IPS DF 6.9 (cell line): ENCODE results near the gene CDC42SE2.
A peak's percentile ranks its signal among the peaks of the same experiment; 100 is the strongest.
"Not testable (repeated sequence)": the region's sequence is repeated elsewhere in the genome, so short reads cannot be mapped to it uniquely, and the experiment has no call there.

Source experiments
- DNase-seq: peaks from one replicate; pipeline ENCODE4 v3.0.0-alpha.2; 2013; ENCODE audit warnings: low read depth, low spot score
- H3K27ac ChIP-seq: one replicate; pipeline ENCODE4 v1.5.1; 2013; ENCODE audit warnings: low read length, control low read depth
- H3K27me3 ChIP-seq: 2 replicates; pipeline ENCODE4 v1.6.1; 2013; ENCODE audit warnings: mild to moderate bottlenecking, low read length; ENCODE audit not compliant: control insufficient read depth, insufficient read depth
- H3K36me3 ChIP-seq: 2 replicates; pipeline ENCODE4 v1.6.1; 2013; ENCODE audit warnings: low read length; ENCODE audit not compliant: control insufficient read depth, insufficient read depth
- H3K4me1 ChIP-seq: 2 replicates; pipeline ENCODE4 v1.6.1; 2013; ENCODE audit warnings: low read length; ENCODE audit not compliant: control insufficient read depth, insufficient read depth
- H3K4me3 ChIP-seq: 2 replicates; pipeline ENCODE4 v1.5.1; 2013; ENCODE audit warnings: mild to moderate bottlenecking, low read length
- H3K9me3 ChIP-seq: 2 replicates; pipeline ENCODE4 v1.6.1; 2013; ENCODE audit warnings: low read length, inconsistent platforms; ENCODE audit not compliant: control insufficient read depth, insufficient read depth
- WGBS: extraction: QIAGEN DNeasy Blood & Tissue Kit; methylation state at CpG from one replicate; pipeline ENCODE4 v1.1.7; 2013; ENCODE audit warnings: mixed read lengths, missing lambda C conversion rate; ENCODE audit not compliant: insufficient read length, insufficient coverage; 5-methylcytosine and 5-hydroxymethylcytosine counted together

CDC42SE2 gene

GRCh38 chr5:131378721-131379541, 115.1 kb downstream of the CDC42SE2 start:
- H3K36me3 ChIP-seq, result no peaks in the 10 kb centered on the region
- DNase-seq, result no peak
- H3K4me3 ChIP-seq, result no peak overlapping the region
- H3K4me1 ChIP-seq, result no peaks in the 10 kb centered on the region
- no peaks in the 10 kb centered on the region for H3K27me3 ChIP-seq
- H3K9me3 ChIP-seq, result no peaks in the 10 kb centered on the region
- H3K27ac ChIP-seq, result no peak overlapping the region

- Histone ChIP-seq H3K36me3 (no peaks in the 10 kb centered on the region), H3K4me3 (no peak overlapping the region), H3K4me1 (no peaks in the 10 kb centered on the region), H3K9me3 (no peaks in the 10 kb centered on the region), H3K27me3 (no peaks in the 10 kb centered on the region), H3K27ac (no peak overlapping the region)
- no peak for DNase-seq
- WGBS, result no CpG with 5 or more reads among the region's 7 CpGs
These were observed 115.9 kb downstream of the CDC42SE2 start for GRCh38 chr5:131379723-131380122.

GRCh38 chr5:131380238-131380637, 116.4 kb downstream of the CDC42SE2 start:
- not testable (repeated sequence) for H3K36me3 ChIP-seq, H3K4me1 ChIP-seq, H3K4me3 ChIP-seq, DNase-seq, H3K9me3 ChIP-seq, H3K27me3 ChIP-seq, H3K27ac ChIP-seq
- WGBS, result no CpG with 5 or more reads among the region's 2 CpGs

GRCh38 chr5:131381021-131381420, 117.2 kb downstream of the CDC42SE2 start:
- Histone ChIP-seq H3K27me3 (no peaks in the 10 kb centered on the region), H3K9me3 (no peaks in the 10 kb centered on the region), H3K27ac (no peak overlapping the region), H3K36me3 (no peaks in the 10 kb centered on the region), H3K4me1 (no peaks in the 10 kb centered on the region), H3K4me3 (no peak overlapping the region)
- DNase-seq, result no peak
- WGBS, result no CpG with 5 or more reads among the region's 4 CpGs

- no peak for DNase-seq
- H3K27me3 ChIP-seq, result no peaks in the 10 kb centered on the region
- no peak overlapping the region for H3K27ac ChIP-seq
- H3K9me3 ChIP-seq, result no peaks in the 10 kb centered on the region
- no peaks in the 10 kb centered on the region for H3K4me1 ChIP-seq
- no peaks in the 10 kb centered on the region for H3K36me3 ChIP-seq
- WGBS, result no CpG with 5 or more reads among the region's 2 CpGs
- no peak overlapping the region for H3K4me3 ChIP-seq
These were observed 117.9 kb downstream of the CDC42SE2 start for GRCh38 chr5:131381777-131382176.

GRCh38 chr5:131382407-131383395, 118.8 kb downstream of the CDC42SE2 start:
- Histone ChIP-seq H3K9me3 (no peaks in the 10 kb centered on the region), H3K36me3 (no peaks in the 10 kb centered on the region), H3K27me3 (no peaks in the 10 kb centered on the region), H3K4me1 (no peaks in the 10 kb centered on the region), H3K4me3 (no peak overlapping the region), H3K27ac (no peak overlapping the region)
- no CpG with 5 or more reads among the region's 3 CpGs for WGBS
- DNase-seq, result peak; percentile 47

- DNase-seq, result no peak
- no peak overlapping the region for H3K4me3 ChIP-seq
- no peaks in the 10 kb centered on the region for H3K9me3 ChIP-seq
- H3K27me3 ChIP-seq, result no peaks in the 10 kb centered on the region
- no peaks in the 10 kb centered on the region for H3K36me3 ChIP-seq
- H3K27ac ChIP-seq, result no peak overlapping the region
- WGBS, result no CpG with 5 or more reads among the region's 6 CpGs
- no peaks in the 10 kb centered on the region for H3K4me1 ChIP-seq
These were observed 120.3 kb downstream of the CDC42SE2 start for GRCh38 chr5:131384173-131384572.

GRCh38 chr5:131384616-131385214, 120.9 kb downstream of the CDC42SE2 start:
- no CpG with 5 or more reads among the region's 3 CpGs for WGBS
- H3K27ac ChIP-seq, result no peak overlapping the region
- no peak for DNase-seq
- H3K9me3 ChIP-seq, result no peaks in the 10 kb centered on the region
- H3K27me3 ChIP-seq, result no peaks in the 10 kb centered on the region
- H3K4me3 ChIP-seq, result no peak overlapping the region
- no peaks in the 10 kb centered on the region for H3K4me1 ChIP-seq
- no peaks in the 10 kb centered on the region for H3K36me3 ChIP-seq

- DNase-seq, result no peak
- no CpG with 5 or more reads among the region's 3 CpGs for WGBS
- no peaks in the 10 kb centered on the region for H3K27me3 ChIP-seq
- no peaks in the 10 kb centered on the region for H3K4me1 ChIP-seq
- no peaks in the 10 kb centered on the region for H3K9me3 ChIP-seq
- no peak overlapping the region for H3K4me3 ChIP-seq
- H3K36me3 ChIP-seq, result no peaks in the 10 kb centered on the region
- no peak overlapping the region for H3K27ac ChIP-seq
These were observed 122.3 kb downstream of the CDC42SE2 start for GRCh38 chr5:131386124-131386523.

GRCh38 chr5:131386779-131387178, 122.9 kb downstream of the CDC42SE2 start:
- Histone ChIP-seq H3K36me3 (no peaks in the 10 kb centered on the region), H3K27me3 (no peaks in the 10 kb centered on the region), H3K4me1 (no peaks in the 10 kb centered on the region), H3K4me3 (no peak overlapping the region), H3K9me3 (no peaks in the 10 kb centered on the region), H3K27ac (no peak overlapping the region)
- DNase-seq, result no peak
- no CpG with 5 or more reads among the region's 4 CpGs for WGBS
